Fibroblast of skin of right biceps (primary cell): Measurements from ENCODE around the gene WDR20.
"Not testable (repeated sequence)": the region's sequence is repeated elsewhere in the genome, so short reads cannot be mapped to it uniquely, and the experiment has no call there.

Experiments used
- DNase-seq: peaks from one replicate; pipeline ENCODE4 v3.0.0-alpha.2; 2013

The WDR20 gene

DNA sequence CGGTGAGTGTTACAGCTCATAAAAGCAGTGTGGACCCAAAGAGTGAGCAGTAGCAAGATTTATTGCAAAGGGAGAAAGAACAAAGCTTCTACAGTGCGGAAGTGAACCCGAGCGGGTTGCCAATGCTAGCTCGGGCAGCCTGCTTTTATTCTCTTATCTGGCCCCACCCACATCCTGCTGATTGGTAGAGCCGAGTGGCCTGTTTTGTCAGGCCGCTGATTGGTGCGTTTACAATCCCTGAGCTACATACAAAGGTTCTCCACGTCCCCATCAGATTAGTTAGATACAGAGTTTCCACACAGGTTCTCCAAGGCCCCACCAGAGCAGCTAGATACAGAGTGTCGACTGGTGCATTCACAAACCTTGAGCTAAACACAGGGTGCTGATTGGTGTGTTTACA is 5.0 kb upstream of the WDR20 start:
- DNase-seq = not testable (repeated sequence)

GRCh38 chr14:102135456-102135855 is 4.2 kb upstream of the WDR20 start:
- not testable (repeated sequence) for DNase-seq

DNA sequence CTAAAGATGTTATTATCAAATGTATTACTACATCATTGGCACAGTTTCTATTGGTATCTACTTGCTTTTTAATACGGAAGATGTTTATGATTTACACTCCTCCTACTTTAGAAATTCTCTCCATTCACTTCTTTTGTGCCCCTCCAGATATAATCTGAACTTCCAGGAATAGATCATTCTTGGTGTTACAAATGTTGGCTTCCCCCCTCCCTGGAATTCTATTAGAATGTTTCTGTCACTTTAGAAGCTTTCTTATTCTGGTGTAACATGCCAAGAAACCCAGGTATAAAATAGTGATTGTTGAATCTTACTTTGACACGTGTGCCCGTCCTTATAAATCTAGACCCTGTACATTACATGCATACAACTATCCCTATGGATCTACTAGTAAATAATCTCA is 1.2 kb upstream of the WDR20 start:
- DNase-seq = no peak

DNA sequence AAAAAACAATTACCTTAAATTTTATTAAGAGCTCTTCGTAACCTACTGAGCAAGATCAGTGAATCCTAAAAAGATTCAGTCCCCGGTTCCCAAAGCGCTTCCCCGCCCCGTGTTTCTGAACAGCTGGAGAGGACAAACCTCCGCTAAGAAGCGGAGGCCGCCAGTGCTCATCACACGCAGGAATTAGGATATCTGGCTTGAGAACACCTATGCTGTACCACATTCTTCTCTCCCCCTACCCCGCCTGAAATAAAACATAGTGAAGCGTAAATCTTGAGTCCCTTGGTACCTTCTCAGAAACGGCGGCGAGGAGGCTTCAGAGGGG is 774 bp upstream of the WDR20 start:
- no peak for DNase-seq

GRCh38 chr14:102140027-102140749 is 491 bp downstream of the WDR20 start:
- no peak for DNase-seq

- DNase-seq = no peak
Observed at GRCh38 chr14:102140750-102141145, 1.1 kb downstream of the WDR20 start.

- DNase-seq = no peak
Observed at GRCh38 chr14:102141797-102142196, 2.1 kb downstream of the WDR20 start.

- no peak for DNase-seq
Observed at GRCh38 chr14:102144914-102145313, 5.2 kb downstream of the WDR20 start.

DNA sequence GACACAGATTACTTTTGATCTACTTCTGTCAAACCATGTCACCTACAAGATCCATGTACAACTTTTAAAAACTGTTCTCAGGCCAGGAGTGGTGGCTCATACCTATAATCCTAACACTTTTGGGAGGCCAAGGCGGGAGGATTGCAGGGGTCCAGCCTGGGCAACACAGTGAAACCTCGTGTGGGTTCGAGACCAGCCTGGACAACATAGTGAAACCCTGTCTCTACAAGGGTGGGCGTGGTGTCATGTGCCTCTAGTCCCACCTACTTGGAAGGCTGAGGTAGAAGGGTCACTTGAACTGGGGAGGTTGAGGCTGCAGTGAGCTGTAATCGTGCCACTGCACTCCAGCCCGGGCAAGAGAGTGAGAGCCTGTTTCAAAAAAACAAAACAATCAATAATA is 5.7 kb downstream of the WDR20 start:
- DNase-seq = no peak

DNA sequence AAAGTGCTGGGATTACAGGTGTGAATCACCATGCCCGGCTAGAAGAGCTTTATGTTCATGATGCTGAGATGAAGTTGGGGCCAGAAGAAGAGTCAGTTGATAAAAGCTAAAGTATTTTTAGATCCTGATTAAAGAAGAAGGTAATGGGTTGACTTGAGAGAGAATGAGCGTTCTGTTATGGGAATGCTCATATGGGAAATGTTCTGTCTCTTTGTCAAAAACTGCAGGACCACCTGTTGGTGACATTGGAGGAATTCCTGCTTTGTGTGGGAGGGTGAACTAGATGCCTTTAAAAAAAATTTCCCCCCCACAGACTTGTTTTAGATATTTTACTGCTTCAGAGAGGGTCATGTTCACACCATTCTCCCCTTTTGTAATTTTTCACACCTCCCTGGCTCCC is 6.7 kb downstream of the WDR20 start:
- DNase-seq = no peak

- DNase-seq = no peak
Observed at GRCh38 chr14:102150083-102150482, 10.4 kb downstream of the WDR20 start.

- no peak for DNase-seq
Observed at GRCh38 chr14:102150744-102151143, 11.0 kb downstream of the WDR20 start.

DNA sequence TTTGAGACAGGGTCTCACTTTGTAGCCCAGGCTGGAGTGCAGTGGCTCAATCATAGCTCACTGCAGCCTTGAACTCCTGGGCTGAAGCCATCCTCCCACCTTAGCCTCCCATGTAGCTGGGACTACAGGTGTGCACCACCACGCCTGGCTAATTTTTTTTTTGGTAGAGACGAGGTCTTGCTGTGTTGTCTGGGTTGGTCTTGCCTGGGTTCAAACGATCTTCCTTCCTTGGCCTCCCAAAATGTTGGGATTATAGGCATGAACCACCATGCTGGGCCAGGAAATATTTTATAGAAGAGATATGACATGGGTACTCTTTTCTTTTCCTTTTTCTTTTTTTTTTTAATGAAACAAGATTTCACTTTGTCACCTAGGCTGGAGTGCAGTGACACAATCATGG is 11.7 kb downstream of the WDR20 start:
- not testable (repeated sequence) for DNase-seq

DNA sequence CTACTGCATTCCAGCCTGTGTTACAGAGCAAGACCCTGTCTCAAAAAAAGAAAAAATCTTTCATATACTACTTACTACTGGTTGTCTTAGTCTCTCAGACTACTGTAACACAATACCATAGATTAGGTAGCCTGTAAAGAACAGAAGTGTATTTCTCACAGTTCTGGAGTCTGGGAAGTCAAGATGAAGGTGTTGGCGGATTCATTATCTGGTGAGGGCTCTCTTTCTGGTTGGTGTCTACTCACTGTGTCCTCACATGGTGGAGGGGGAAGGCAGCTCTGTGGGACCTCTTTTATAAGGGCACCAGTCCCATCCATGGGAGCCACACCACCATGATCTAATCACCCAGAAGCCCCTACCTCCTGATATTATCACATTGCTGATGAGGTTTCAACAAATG is 14.4 kb downstream of the WDR20 start:
- no peak for DNase-seq

GRCh38 chr14:102154821-102155549 is 15.3 kb downstream of the WDR20 start:
- DNase-seq = peak; percentile 36

DNA sequence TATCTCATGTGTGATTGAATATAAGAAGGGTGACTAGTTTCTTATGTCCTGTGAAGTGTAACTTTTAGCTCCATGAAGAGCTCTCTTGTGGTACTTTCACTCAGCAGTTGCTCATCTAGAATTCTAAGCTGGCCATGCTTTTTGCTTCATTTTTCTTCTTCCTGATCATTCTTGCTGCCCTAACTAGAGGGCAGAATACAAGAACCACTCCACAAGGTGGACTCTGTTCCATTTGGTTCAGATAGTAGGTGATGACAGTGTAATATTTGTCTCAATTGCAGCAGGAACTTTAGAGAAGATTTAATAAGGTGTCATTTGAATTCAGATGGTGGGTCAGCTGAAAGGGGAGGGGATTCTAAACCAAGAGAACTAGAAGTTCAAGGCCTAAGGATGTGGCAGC is 17.6 kb downstream of the WDR20 start:
- DNase-seq = no peak

GRCh38 chr14:102158797-102159196 is 19.1 kb downstream of the WDR20 start:
- no peak for DNase-seq

- no peak for DNase-seq
Observed at GRCh38 chr14:102159841-102160240, 20.1 kb downstream of the WDR20 start.

- no peak for DNase-seq
Observed at GRCh38 chr14:102162487-102162886, 22.8 kb downstream of the WDR20 start.

DNA sequence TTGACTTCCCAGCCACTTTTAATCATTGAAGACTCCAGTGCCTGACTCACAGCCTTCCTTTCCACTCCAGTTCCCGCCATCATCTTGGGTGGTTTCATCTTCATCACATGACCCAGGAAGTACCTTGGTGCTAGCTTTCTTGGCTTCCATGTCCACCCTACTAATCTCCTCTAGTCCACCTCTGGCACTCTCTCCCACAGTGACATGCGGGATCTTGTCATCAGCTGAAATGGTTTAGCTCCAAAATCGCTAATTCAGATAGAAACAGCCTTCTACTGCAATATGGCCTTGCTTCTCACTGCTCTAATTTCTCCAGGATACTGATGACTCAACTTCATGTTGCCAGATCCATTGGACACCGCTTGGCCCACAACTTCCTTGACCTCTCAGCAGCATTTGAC is 24.5 kb downstream of the WDR20 start:
- peak; percentile 8 for DNase-seq

GRCh38 chr14:102164965-102165364 is 25.3 kb downstream of the WDR20 start:
- DNase-seq = no peak

GRCh38 chr14:102170061-102170460 is 30.4 kb downstream of the WDR20 start:
- no peak for DNase-seq

DNA sequence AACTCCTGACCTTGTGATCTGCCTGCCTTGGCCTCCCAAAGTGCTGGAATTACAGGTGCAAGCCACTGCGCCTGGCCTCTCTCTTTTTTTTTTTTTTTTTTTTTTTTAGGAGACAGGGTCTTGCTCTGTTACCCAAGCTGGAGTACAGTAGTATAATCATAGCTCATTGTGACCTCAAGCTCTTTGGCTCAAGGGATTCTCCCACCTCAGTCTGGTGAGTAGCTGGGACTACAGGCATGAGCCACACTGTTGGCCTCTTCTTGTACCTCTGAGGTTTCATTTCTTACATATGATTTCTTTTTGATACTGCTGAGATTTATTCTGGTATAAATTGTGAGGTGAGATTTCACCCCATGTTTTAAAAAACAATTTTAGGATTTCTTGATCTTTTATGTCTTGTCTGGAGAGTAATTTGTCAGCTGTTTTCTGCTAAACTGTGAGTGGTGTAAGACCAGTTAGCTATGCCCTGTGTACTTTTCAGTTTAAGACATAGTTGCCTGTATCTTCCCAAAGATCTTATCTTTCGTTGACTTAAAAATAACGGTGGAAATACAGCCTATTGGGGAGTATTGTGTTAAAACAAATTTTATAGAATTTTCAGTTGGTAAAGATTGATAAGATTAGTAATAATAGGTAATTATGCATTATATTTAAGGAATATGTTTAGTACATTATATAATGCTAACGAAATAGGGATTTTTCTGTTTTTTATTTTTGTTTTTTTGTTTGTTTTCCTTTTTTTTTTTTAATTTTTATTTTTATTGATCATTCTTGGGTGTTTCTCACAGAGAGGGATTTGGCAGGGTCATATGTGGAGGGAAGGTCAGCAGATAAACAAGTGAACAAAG is 31.7 kb downstream of the WDR20 start:
- no peak for DNase-seq

GRCh38 chr14:102172021-102172272 is 32.2 kb downstream of the WDR20 start:
- DNase-seq = not testable (repeated sequence)
